Stimulated activated CD8-positive, alpha-beta memory T cell treated with anti-CD3 and anti-CD28 coated beads, Interleukin-4, amount 100 ng/mL, for 24 hours (primary cell): ENCODE data around the gene MAP1LC3B2.
"Not testable (repeated sequence)": the region's sequence is repeated elsewhere in the genome, so short reads cannot be mapped to it uniquely, and the experiment has no call there.

Experiments used
- DNase-seq: peaks from one replicate; pipeline ENCODE4 v3.0.0-alpha.2; 2020; ENCODE audit warnings: low read depth

The MAP1LC3B2 gene

DNA sequence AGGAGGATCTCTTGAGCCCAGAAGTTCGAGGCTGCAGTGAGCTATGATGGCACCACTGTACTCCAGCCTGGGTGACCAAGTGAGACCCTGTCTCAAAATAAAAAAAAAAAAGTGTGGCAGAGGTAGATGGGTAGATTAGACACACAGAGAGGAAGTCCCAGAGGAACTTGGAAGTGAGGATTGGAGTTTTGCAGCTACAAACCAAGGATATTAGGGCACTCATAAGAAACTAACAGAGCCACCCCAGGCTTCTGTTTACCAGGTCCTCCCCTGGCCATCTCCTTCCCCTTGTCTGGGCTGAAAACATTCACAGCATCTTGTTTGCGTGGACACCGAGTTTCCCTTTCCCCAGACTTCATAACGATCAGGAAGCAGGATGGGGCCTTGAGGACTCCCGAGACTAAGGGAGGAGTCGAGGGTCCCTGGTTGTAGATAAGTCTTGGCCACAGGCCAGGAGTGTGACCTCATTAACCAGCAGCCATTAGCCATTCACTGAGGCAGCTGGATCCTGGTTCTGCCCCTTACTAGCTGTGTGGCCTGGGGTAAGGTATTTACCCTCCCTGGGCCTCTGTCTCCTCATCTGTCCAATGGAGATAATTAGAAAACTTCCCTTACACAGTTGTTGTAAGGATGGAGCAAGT, 2.1 kb downstream of the MAP1LC3B2 start:
- DNase-seq: no peak

DNA sequence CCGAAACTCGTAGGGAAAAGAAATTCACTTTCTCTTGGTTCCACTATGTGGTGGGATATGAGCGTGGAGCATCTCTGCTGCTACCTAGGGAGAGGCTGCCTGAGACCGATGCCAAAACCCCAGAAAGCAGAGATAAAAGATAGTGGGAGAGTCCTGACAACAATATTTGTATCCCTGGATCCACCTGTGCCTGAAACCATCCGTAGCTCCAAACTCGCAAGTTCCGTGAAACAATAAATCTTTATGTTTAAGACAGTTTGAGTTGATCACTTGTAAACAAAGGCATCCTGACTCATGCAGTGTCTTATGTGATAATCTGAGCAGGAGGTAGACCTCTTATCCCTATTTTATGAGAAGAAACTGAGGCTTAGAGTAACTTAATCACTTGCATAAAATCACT, 2.9 kb downstream of the MAP1LC3B2 start:
- no peak for DNase-seq

DNA sequence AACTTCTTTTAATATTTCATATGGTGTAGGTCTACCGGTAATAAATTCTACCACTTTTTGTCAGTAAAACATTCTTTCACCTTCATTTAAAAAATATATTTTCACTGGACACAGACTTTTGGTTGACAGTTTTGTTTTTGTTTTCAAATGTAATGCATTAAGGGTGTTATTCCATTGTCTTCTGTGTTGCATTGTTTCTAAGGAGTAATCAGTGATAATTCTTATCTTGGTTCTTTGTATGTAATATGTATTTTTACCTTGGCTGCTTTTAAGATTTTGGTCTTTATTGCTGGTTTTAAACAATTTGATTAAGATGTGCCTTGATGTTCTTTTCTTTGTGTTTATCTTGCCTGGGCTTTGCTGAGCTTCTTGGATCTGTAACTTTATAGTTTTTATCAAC, 4.1 kb downstream of the MAP1LC3B2 start:
- no peak for DNase-seq

DNA sequence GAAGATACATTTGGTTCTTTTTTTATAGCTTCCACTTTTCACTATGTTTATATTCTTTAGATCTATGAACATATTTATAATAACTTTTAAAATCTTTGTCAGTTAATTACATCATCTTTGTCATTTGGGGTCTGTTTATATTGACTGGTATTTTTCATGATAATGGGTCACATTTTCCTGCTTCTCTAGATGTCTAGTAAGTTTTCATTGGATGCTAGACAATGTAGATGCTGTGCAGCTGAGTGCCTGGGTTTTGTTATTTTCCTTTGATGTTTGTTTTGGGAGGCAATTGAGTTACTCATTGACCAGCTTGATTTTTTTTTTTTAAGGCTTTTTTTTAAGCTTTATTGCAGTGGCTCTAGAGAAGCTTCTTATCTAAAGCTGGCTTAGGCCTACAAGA, 4.9 kb downstream of the MAP1LC3B2 start:
- no peak for DNase-seq

GRCh38 chr12:116565221-116565620, 6.0 kb downstream of the MAP1LC3B2 start:
- DNase-seq: not testable (repeated sequence)

GRCh38 chr12:116565963-116566362, 6.8 kb downstream of the MAP1LC3B2 start:
- DNase-seq: no peak

- no peak for DNase-seq
These were observed 9.0 kb downstream of the MAP1LC3B2 start for GRCh38 chr12:116568203-116568602.

DNA sequence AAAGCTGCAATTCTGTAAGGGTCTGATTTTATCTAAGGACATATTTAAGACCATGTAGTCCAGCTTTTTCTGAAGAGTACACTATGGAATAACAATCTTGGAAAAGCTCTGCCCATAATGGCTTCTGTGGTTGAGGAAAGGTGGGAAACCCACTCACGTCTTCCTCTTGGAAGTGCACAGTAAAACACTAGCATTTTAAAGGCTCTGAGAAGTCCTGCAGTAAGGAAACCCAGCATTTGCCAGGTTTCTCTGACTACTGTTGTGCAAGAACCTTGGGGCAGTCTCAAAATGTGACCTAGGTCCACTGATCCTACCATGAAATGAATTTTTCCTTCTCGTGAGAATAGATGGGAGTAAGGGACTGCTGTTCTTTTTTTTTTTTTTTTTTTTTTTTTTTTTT, 11.9 kb downstream of the MAP1LC3B2 start:
- no peak for DNase-seq

DNA sequence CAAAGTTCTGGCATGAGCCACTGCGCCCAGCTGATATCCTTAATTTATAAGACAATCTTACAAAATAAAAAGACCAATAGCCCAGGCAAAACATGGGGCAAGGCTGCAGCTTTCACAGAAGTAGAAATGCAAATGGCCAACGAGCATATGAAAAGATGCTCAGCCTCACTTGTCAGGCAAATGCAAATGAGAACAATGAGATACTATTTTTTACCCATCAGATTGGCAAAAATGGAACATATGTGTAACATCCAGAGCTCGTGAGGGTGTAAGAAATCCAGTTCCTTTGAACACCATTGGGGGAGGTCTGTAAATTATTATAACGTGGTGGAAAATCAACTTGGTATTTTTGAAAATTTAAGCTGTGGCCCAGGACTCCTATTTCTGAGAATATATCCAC, 14.6 kb downstream of the MAP1LC3B2 start:
- DNase-seq: no peak

- DNase-seq: not testable (repeated sequence)
These were observed 16.6 kb downstream of the MAP1LC3B2 start for GRCh38 chr12:116575754-116576153.

DNA sequence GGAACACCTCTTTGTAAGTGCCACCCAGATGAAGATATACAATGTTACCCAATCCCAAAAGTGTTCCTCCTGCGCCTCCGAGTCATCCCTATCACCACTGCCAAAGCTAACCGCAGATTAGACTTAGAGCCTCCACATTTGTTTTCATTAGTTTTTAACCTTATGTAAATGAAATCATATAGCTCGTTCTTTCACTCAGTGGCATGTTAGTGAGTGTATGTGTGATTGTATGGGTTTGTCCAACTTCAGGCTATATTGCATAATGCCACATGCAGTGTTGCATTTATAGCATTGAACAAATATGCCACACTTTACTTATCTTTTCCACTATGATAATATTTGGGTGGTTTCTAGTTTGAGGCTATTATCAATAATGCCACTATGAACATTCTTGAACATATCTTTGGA, 18.0 kb downstream of the MAP1LC3B2 start:
- DNase-seq: no peak

- DNase-seq: no peak
These were observed 18.9 kb downstream of the MAP1LC3B2 start for GRCh38 chr12:116578051-116578450.

- no peak for DNase-seq
These were observed 23.4 kb downstream of the MAP1LC3B2 start for GRCh38 chr12:116582610-116583009.

- no peak for DNase-seq
These were observed 24.0 kb downstream of the MAP1LC3B2 start for GRCh38 chr12:116583129-116583694.

GRCh38 chr12:116587270-116587669, 28.1 kb downstream of the MAP1LC3B2 start:
- no peak for DNase-seq

DNA sequence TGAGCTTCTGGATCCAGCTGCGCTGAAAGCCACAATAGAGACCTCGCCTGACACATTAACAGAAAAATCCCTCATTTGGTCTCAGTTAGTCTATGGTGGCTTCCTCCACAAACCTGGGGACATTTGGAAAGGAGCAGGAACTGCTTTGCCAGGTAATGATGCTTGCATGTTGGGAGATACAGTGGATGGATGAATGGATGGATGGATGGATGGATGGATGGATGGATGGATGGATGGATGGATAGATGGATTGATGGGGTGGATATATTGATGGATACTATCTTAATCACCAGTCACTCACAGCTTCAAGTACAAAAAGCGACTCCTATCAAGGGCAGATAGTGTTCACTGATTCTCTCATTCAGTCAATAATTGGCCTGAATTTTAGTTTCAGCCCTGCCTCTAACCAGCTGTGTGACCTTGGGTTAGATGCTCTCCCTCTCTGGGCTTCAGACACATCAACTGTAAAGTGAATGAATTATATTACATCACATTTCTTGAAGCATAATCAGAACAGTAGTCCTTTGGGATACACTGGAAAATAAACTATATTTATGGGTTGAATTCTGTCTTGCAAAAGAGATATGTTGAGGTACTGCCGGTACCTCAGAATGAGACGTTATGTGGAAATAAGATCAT, 29.3 kb downstream of the MAP1LC3B2 start:
- no peak for DNase-seq

- no peak for DNase-seq
These were observed 30.4 kb downstream of the MAP1LC3B2 start for GRCh38 chr12:116589581-116589980.

- DNase-seq: no peak
These were observed 31.4 kb downstream of the MAP1LC3B2 start for GRCh38 chr12:116590561-116590960.

- DNase-seq: no peak
These were observed 32.9 kb downstream of the MAP1LC3B2 start for GRCh38 chr12:116591855-116592637.

GRCh38 chr12:116592731-116593130, 33.5 kb downstream of the MAP1LC3B2 start:
- no peak for DNase-seq

GRCh38 chr12:116594325-116595038, 35.3 kb downstream of the MAP1LC3B2 start:
- DNase-seq: peak; percentile 18

DNA sequence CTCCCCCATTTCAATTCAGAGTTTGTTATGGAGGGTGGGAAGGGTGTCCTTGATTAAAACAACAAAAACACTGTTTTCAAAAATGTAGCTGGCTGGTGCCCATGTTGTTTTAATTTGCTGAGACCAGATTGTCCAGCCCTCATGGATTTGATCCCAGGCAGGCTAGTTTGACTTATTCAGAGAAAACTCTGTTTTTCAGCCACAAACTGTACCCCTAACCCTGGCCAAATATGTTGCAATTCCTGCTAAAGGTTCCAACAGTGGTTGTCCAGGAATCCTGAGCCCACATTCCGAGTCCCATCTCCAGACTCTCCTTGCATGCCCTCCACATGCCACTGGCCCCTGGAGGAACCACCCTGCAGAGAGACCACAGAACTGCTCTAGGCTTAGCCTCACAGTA, 36.0 kb downstream of the MAP1LC3B2 start:
- DNase-seq: no peak
